OCI-M2 (cell line): ENCODE results near the gene ATP8B3.

Source experiments
- DNase-seq: peaks from one replicate; lab custom pipeline; 2025; ENCODE audit not compliant: unreplicated experiment; lab: John Stamatoyannopoulos, UW

ATP8B3 gene, protein sequence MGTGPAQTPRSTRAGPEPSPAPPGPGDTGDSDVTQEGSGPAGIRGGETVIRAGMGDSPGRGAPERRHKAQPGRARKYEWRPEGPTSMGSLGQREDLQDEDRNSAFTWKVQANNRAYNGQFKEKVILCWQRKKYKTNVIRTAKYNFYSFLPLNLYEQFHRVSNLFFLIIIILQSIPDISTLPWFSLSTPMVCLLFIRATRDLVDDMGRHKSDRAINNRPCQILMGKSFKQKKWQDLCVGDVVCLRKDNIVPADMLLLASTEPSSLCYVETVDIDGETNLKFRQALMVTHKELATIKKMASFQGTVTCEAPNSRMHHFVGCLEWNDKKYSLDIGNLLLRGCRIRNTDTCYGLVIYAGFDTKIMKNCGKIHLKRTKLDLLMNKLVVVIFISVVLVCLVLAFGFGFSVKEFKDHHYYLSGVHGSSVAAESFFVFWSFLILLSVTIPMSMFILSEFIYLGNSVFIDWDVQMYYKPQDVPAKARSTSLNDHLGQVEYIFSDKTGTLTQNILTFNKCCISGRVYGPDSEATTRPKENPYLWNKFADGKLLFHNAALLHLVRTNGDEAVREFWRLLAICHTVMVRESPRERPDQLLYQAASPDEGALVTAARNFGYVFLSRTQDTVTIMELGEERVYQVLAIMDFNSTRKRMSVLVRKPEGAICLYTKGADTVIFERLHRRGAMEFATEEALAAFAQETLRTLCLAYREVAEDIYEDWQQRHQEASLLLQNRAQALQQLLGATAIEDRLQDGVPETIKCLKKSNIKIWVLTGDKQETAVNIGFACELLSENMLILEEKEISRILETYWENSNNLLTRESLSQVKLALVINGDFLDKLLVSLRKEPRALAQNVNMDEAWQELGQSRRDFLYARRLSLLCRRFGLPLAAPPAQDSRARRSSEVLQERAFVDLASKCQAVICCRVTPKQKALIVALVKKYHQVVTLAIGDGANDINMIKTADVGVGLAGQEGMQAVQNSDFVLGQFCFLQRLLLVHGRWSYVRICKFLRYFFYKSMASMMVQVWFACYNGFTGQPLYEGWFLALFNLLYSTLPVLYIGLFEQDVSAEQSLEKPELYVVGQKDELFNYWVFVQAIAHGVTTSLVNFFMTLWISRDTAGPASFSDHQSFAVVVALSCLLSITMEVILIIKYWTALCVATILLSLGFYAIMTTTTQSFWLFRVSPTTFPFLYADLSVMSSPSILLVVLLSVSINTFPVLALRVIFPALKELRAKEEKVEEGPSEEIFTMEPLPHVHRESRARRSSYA (N-terminal part only)

DNA sequence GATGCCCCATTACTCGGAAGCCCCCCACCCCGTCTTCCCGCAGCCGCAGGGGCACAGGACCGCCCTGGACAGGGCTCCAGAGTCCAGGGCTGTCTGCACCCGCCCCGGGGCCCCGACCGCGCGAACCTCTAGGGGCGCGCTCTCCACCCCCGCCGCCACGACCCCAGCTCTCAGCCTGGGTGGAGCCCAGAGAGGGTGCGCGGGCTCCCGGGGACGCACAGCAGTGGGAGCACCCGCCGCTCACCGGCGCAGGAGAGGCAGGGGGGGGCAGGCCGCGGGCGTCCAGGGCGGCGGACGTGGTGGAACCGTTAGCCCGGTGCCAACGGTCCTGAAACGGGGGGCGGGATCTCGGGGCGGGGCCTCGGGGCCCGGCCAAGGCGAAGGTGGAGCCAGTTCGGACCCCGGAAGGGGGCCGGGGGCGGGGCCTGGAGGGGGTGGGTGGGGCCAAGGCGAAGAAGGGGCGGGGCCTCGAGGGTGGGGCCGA lies at the start of gene ATP8B3:
ATP8B3 (minus strand) TSS at position 335 of the 484 bp plus-strand sequence. CDS start 540 bp downstream, outside the sequence.
- DNase-seq: no peak

DNA sequence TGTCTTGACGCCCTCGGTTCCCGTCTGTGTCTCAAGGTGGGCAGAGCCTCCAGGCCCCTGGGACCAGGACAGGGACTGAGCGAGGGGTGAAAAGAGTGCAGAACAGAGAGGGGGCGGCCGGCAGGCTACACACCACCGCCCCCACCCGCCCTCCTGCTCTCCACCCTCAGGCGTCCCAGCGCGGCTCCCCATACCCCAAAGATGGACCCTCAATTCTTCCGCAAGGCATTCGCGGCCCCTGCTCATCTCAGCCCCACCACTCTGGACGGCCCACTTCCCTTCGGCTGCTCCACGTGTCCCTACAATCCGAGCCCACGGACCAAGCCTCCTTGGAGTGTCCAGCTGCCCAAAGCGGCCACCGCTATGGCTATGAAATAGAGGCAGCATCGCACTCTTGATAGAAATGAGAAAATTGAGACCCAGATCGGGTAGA lies 49.5 kb upstream of the ATP8B3 start:
- DNase-seq: no peak

DNA sequence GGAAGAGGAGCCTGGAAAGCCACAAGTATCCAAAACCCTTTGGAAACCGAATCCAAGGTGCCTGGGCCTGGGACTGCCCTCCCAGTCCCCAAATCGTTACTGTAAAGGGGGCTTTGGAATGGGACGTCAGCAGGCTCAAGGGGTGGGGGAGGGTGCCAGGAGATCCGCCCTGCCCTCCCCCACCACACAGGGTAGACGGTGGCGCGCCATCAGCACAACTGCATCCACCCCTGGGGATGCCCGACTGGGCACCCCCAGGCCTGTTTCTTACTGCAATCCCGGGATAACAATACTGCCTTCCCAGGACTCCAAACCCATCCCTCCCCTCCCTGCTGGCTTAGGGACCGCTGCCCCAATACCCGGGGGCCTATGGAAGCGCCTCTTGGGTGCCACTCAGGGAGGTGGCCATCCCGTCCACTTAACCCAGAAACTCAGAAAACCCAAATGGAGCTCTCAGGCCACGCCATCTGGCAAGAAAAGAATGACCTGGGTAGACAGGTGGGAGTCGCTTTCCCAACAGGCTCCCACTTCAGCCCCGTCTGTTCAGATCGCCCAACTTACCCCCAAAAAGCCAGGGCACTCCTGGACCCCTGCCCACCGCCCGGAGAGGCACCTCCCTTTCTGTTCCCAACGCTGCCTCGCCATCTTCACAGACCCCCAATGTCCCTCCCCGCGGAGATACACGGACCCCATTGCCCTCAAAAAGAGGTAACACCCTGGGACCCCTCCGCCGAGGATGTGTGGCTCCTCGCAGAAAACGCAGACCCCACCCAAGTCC lies 48.9 kb upstream of the ATP8B3 start:
- DNase-seq: no peak

DNA sequence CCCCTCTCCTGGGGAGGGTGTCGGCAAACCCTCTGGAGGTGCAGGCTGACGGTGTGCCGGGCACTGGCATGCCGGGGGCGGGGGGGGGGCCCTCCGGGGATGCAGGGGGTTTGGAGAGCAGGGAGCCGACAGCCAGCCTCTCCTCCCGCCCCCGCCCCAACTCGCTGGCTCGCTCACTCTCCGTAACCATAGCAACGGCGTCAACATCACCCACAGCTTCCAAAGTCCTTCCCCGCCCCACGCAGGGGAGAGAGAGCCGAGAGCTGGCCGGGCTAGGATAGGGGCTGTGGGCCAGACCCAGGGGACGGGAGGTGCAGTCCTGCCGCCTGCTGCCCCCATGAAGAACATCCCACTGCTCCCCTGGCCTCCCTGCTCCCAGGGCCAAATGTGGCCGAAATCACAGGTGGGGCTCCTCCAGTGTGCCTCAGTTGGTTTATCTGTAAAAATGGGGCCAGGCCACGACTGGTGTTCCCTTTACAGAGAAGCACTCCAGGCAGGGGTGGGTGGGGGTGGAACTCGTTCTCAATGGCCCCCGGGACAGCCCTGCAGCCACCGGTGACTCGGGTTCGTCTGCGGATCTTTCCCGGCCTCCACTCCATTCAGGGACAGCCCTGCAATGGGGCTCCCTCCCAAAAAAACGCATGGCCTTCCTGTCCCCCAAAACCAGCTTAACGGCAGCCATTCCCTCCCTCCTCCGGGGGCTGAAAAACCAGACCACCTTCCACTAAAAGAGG lies 48.1 kb upstream of the ATP8B3 start:
- DNase-seq: no peak

DNA sequence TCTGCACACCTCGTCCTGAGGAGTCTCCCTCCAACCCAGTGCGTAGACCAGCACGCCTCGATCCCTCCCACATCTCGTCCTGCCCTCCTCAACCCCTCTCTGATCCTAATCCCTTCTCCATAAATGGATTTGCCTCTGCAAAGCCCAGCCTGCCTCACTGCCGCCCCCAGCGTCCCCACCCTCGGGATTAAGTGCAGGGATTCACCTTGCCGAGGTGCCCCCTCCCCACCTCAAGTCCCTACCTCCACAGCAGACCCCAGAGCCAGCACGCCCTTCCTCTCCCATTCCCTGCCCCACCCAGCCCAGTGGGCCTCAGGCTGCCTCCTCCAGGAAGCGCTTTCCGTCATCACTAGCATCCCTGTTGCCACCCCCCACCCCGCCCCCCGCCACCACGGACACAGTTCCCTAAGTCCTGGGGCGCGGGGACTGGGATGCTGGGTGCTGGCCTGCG lies 47.3 kb upstream of the ATP8B3 start:
- DNase-seq: no peak

- no peak for DNase-seq
Observed at GRCh38 chr19:1858412-1859081, 46.5 kb upstream of the ATP8B3 start.

GRCh38 chr19:1857648-1858326 lies 45.7 kb upstream of the ATP8B3 start:
- DNase-seq: no peak

DNA sequence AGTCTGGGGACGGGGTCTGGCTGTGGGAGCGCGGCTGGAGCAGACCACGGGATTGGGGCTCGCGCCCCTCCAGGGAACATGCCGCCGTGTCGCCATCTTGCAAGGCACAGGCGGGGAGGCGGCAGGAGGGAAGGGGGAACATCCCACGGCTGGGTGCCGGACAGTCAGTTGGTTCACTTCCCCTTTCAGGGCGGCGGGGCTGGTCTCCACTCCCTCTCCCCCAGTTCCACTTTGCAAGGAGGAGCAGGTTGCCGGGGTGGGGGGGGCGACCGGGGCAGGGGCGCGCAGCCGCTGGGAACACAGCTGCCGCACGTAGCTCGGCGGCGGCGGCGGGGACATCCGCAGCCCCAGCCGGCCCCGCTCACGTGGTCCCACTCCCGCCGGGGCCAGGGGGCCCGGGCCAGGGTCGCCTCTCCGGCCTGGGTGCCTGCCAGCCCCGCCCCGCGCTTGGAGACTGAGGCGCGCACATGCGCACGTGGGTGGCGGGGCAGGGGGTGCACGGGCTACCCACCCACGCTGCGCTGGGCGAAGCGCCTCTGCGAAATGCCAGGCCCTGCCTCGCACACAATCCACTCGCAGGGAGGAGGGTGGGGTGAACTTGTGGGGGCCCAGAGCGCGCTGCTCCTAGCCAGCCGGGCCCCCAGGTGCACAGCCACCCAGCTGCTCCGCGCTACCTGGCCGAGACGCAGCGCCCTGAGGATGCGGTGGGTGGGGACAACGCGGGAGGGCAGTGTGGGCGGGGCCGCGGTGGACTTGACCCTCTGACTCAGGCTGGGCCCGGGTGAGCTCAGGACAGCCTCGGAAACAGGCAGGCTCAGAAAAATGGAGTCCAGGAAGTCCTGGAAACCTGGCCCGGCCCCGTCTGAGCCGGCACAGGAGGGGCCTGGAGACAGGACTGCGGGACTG lies 44.9 kb upstream of the ATP8B3 start:
- DNase-seq: no peak

DNA sequence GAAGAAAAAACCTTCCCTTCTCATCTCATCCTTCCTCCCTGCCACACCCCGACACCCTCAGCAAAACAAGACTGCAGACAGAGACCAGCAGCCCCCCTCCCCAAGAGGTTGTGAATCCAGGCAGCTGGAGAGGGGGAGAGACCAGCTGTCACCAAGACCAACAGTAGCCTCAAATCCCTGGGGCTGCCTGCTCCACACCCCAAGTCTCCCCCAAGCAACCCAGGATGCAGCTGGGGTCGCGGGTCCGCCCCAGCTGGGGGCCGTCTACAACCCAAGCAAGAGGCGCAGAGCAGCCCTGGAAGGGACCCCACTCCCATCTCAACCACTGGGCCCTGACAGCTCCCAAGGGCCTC lies 44.2 kb upstream of the ATP8B3 start:
- DNase-seq: no peak

DNA sequence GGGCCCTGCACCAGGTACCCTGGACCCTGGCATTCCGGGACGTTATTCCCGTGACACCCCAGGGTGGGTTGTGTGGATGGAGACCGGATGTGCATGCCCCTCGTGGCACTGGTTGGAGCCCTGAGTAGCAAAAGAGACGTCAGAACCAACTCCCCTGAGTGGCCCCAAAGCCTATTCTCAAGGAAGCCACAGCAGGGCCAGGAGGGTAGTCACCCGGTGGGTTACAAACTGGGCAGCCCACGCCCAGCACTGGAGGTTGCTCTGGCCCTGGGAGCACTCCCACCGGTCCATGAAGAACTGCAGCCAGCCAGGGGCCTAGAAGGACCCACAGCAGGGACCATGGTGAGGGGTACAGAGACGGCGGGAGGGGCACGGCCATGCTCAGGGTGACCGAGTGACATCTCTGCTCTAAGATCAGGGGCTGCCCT lies 43.8 kb upstream of the ATP8B3 start:
- DNase-seq: no peak

GRCh38 chr19:1855040-1855827 lies 43.2 kb upstream of the ATP8B3 start:
- DNase-seq: peak; percentile 34

DNA sequence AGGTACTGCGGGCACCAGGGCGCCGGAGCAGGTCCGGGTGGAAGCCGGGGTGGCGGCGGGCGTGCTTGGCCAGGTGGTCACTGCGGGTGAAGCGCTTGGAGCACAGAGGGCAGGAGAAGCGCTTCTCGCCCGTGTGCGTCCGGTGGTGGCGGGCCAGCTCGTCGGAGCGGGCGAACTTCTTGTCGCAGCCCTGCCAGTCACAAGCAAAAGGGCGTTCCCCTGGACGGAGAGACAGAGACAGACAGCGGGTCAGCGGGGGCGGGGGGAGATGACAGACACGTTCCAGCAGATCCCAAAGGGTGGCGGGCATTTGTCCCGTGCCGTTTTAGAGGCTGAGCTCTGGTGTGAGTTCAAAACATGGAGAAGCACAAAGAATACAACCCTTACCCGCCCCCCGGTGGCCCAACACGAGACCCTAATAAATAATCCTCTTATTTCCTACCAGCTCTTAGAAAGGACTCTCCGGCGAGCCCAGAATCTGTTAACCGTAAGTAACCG lies 42.5 kb upstream of the ATP8B3 start:
- DNase-seq: no peak

DNA sequence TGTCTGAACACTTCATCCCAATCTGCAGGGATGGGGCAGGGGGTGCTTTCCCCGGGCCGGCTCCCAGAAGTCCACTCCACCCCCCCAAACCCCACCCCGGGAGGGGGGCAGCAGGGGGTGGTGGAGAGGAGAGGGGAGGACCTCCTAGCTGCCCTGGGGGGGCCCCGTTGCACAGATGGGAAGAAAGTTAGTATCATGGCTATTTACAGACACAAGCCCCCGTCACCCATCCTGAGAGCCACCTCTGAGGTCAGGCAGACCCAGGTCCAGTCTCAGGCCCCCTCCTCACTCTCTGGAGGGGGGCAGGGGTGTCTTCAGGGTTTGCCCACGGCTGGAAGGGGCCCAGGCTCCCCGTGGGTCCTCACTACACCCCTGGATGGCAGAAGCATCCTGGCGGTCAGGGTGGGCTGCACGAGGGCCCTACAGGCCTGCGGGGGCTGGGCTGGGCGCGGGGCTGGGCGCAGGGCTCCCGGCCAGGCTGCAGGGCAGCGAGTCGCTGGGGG lies 42.0 kb upstream of the ATP8B3 start:
- no peak for DNase-seq

DNA sequence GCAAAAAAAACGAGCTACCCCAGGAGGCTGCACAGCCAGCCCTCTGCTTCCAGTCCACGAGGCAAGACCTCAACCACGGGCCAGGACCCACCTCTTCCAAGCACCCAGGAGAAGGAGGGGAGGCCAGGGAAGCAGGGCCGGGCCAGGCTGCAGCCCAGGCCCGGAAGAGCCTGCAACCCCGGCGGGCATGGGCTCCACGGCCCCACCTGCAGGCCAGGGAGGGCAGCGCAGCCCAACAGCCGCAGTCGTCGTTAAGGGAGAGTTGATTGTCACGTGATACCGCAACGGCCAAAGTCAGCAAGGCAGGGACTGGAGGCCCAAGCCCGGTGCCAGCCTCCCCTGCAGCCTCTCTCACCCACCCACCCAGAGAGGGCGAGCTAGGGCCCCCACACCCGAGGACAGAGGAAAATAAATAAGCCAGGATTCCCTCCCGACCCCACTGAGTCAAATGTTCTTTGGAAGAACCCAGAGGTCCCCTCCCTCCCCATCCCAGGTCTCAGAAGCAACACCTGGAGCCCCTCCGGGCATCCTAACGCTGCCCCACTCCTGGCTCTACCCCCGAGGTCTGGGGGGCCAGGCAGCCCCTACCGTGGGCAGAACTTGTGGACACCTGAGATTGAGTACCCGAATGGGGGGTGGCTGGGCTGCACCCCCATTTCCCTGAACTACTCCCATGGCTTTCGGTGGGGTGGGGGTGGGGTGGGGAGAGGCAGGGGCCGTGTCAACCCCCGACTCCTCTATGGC lies 41.4 kb upstream of the ATP8B3 start:
- no peak for DNase-seq

DNA sequence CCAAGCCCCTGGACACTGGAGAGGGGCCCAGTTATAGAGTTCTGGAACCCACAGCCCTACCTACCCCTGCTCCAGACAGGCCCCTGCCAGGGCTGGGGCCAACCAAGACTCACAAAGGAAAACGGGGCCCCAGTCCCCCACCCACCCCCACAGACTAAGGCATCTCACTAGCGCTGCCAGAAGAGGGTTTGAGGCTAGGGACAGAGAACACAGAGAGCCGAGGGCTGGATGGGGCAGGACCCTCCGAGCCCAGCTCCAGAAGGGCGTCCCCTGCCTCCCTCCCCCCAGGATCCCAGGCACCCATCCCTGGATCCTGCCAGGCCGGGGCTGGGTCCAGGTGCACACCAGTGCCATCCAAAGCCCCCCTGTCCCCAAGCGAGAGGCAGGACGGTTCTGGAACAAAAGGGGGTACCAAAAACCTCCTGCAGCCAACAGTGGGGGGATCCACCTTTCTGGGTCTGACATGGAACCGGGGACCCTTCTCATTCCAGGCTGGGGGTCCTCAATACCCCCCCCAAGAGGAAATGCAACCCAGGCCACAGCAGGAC lies 40.6 kb upstream of the ATP8B3 start:
- DNase-seq: no peak
